Neural crest cell (in vitro differentiated cells): ENCODE data around the gene KCNJ5. TPM values are rescaled to one million over a fixed set of nuclear protein-coding genes. Genes with fewer than 3 reads are reported as not detected.

Experiments
- DNase-seq: peaks from one replicate; pipeline ENCODE4 v3.0.0; 2021; ENCODE audit warnings: low read depth, mixed read lengths, low spot score
- H3K27ac Mint-ChIP-seq: one replicate; pipeline ENCODE4 v1.8.0; 2021; ENCODE audit warnings: mild to moderate bottlenecking, mixed read lengths; ENCODE audit not compliant: unreplicated experiment
- H3K27me3 Mint-ChIP-seq: 2 replicates; pipeline ENCODE4 v1.8.0; 2021; ENCODE audit warnings: low read depth, mild to moderate bottlenecking, mixed read lengths
- H3K36me3 Mint-ChIP-seq: 2 replicates; pipeline ENCODE4 v1.8.0; 2021; ENCODE audit warnings: low read depth, mild to moderate bottlenecking, mixed read lengths
- H3K4me1 Mint-ChIP-seq: 2 replicates; pipeline ENCODE4 v1.8.0; 2021; ENCODE audit warnings: mixed read lengths
- H3K4me3 Mint-ChIP-seq: one replicate; pipeline ENCODE4 v1.8.0; 2021; ENCODE audit warnings: mild to moderate bottlenecking, mixed read lengths
- H3K9me3 Mint-ChIP-seq: 2 replicates; pipeline ENCODE4 v1.8.0; 2021; ENCODE audit warnings: mixed read lengths
- total RNA-seq: library from RNA; stranded (reverse); gene quantifications from 2 replicates; pipeline ENCODE4 v1.2.1, GENCODE V29; 2021
- TF ChIP-seq, protein P1 (sequence below): fragments of 200-600 bp; sonication (generic); conservative IDR thresholded peaks from 2 replicates; pipeline ENCODE4 v1.5.0; 2021; ENCODE audit warnings: antibody characterized with exemption, mild to moderate bottlenecking

Gene KCNJ5
- total RNA-seq, 1 donor from 2014 or later: 0.14 TPM

DNA sequence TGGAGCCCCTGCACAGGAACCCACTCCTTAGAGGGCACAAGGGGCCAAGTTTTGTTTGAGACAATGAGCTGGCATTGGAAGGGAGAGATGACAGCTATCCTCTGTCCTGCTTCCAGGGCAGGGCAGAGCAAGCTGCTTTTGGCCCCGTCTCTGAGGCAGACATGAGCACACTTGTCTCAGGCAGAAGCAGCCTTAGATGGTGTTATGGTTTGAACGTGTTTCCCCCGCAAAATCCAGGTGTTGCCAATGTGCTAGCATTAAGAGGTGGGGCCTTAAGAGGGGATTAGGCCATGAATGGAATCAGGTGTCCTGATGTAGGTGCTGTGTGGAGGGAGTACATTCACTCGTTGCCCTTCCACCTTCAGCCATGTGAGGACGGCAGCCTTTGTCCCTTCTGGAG, 49.0 kb downstream of the KCNJ5 start:
- TF ChIP-seq, protein P1, sequence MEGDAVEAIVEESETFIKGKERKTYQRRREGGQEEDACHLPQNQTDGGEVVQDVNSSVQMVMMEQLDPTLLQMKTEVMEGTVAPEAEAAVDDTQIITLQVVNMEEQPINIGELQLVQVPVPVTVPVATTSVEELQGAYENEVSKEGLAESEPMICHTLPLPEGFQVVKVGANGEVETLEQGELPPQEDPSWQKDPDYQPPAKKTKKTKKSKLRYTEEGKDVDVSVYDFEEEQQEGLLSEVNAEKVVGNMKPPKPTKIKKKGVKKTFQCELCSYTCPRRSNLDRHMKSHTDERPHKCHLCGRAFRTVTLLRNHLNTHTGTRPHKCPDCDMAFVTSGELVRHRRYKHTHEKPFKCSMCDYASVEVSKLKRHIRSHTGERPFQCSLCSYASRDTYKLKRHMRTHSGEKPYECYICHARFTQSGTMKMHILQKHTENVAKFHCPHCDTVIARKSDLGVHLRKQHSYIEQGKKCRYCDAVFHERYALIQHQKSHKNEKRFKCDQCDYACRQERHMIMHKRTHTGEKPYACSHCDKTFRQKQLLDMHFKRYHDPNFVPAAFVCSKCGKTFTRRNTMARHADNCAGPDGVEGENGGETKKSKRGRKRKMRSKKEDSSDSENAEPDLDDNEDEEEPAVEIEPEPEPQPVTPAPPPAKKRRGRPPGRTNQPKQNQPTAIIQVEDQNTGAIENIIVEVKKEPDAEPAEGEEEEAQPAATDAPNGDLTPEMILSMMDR: no peak
- Mint-ChIP-seq H3K27ac (no peak overlapping the region), H3K9me3 (no peaks in the 10 kb centered on the region), H3K4me3 (no peak overlapping the region), H3K36me3 (no peaks in the 10 kb centered on the region), H3K27me3 (peaks cover 8% of the 10 kb centered on the region), H3K4me1 (peaks cover 42% of the 10 kb centered on the region)
- DNase-seq: no peak

DNA sequence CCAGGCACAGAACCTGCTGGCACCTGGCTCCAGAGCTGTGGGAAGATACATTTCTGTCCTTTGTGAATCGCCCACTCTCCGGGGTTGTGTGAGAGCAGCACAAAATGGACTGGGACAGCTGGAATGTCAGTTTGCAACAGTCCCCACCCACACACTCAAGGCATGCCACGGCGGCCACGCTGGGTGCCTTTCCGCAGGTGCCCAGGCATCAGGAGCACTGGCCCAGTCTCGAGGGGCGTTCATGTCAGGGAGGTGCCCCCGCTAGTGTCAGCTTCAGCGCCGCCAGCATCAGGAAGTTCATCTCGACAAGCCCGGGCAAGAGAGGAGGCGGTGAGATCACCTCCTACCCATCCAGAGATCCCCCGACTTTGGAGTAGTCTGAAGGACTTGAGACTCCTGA, 49.4 kb downstream of the KCNJ5 start:
- H3K27me3 Mint-ChIP-seq: peaks cover 8% of the 10 kb centered on the region
- no peaks in the 10 kb centered on the region for H3K9me3 Mint-ChIP-seq
- DNase-seq: no peak
- H3K36me3 Mint-ChIP-seq: no peaks in the 10 kb centered on the region
- no peak overlapping the region for H3K27ac Mint-ChIP-seq
- TF ChIP-seq, protein P1: no peak
- H3K4me1 Mint-ChIP-seq: peaks cover 38% of the 10 kb centered on the region
- no peak overlapping the region for H3K4me3 Mint-ChIP-seq

DNA sequence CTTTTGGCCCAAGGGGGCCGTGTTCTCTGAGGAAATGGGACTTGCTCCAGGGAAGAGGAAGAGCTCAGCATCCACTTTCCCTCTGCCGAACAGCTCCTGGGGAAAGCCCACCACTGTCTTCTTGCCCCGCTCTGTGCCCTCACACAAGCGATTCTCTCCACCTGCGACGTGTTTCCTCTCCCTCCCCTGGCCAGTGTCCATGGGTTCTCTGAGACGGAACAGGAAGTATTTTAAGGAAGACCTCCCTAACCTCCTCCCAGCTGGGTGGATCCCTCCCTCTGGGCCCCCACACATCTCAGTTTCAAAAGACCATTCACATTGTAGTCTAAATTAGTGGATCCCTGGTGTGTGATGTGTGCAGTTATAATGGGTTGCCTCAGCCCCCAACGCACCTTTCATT, 50.0 kb downstream of the KCNJ5 start:
- Mint-ChIP-seq H3K4me1 (peaks cover 36% of the 10 kb centered on the region), H3K36me3 (no peaks in the 10 kb centered on the region), H3K27me3 (peaks cover 8% of the 10 kb centered on the region), H3K27ac (no peak overlapping the region), H3K4me3 (no peak overlapping the region), H3K9me3 (no peaks in the 10 kb centered on the region)
- DNase-seq: no peak
- TF ChIP-seq, protein P1: no peak

DNA sequence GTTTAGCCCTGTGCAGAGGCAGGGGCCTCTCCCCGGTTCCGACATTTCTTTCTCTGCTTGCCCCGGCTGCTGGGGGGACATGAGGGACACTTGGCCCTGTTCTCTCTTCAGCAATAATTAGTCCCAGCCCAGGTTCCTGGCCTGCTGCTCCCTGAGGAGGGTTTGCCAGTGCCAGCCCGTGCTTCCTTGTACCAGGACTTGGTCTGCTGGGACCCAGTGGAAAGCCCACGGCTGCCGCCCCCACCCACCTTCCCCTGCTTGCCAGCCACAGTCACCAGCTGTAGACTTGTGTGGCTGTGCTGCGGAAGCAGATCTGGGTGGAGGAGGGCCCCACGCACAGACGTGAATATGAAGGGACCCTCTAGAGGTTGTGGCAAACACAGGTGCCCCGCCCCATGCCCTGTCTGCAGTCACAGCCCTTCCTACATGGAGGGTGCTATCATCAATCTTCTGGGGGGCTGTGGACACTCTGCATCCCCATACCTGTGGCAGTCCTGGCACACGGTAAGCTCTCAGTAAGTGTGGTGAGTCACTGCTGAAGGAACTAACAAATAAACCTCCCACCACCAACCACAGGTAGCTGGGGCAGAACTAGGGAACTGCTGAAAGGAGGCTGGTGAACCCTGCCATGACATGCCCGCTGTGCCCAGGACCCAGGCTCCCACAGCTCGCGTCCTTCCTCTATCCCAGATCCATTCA, 50.6 kb downstream of the KCNJ5 start:
- Mint-ChIP-seq H3K27ac (no peak overlapping the region), H3K4me3 (no peak overlapping the region), H3K9me3 (no peaks in the 10 kb centered on the region), H3K36me3 (no peaks in the 10 kb centered on the region), H3K27me3 (peaks cover 8% of the 10 kb centered on the region), H3K4me1 (peaks cover 31% of the 10 kb centered on the region)
- TF ChIP-seq, protein P1: no peak
- DNase-seq: no peak

DNA sequence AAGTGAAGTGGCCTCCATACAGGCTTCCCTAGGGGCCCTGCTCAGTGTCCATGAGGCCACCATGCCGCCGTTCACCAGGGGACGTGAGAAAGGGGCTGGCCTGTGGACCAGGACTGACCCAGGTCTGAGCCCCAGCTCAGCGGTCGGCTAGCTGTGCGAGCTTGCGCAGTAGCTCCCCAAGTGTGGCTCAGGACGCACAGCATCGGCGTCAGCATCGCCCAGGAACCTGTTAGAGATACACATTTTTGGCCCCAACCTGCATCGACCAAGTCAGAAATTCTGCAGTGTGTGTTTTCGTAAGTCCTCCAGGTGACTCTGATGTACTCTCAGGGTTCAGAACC, 51.1 kb downstream of the KCNJ5 start:
- no peaks in the 10 kb centered on the region for H3K9me3 Mint-ChIP-seq
- no peak overlapping the region for H3K4me3 Mint-ChIP-seq
- H3K27me3 Mint-ChIP-seq: peaks cover 8% of the 10 kb centered on the region
- peaks cover 26% of the 10 kb centered on the region for H3K4me1 Mint-ChIP-seq
- no peak overlapping the region for H3K27ac Mint-ChIP-seq
- no peaks in the 10 kb centered on the region for H3K36me3 Mint-ChIP-seq
- TF ChIP-seq, protein P1: no peak
- DNase-seq: no peak
